Right lung (tissue), 5 donors: ENCODE data around the gene GINS1. TPM values are rescaled to one million over a fixed set of nuclear protein-coding genes. Genes with fewer than 3 reads are reported as not detected.

Experiments
- DNase-seq, 2 donors: peaks; one replicate each; pipeline ENCODE4 v3.0.0-alpha.2; 2013
- polyA plus RNA-seq, 5 donors: library from polyadenylated mRNA; unstranded; fragments of 120-200 nt; gene quantifications; one replicate each; pipeline versions ENCODE4 v1.2.1 to v1.2.3, GENCODE V29; 2013; ENCODE audit warnings: inconsistent platforms in 1 of 5, low replicate concordance in 1 of 5; ENCODE audit not compliant: insufficient read length in 5 of 5, insufficient read depth in 1 of 5

GINS1 gene
- polyA plus RNA-seq, 5 donors: 12.6 to 25.5 (median 16.7) TPM

GRCh38 chr20:25493137-25493536, 85.7 kb downstream of the GINS1 start:
- DNase-seq: no peak

GRCh38 chr20:25493748-25494505, 86.5 kb downstream of the GINS1 start:
- DNase-seq: no peak

GRCh38 chr20:25494506-25495188, 87.2 kb downstream of the GINS1 start:
- DNase-seq: no peak

- DNase-seq: no peak
Measured at GRCh38 chr20:25495189-25495824, 87.8 kb downstream of the GINS1 start.

GRCh38 chr20:25496165-25496967, 88.9 kb downstream of the GINS1 start:
- no peak for DNase-seq

- no peak for DNase-seq
Measured at GRCh38 chr20:25496968-25497401, 89.5 kb downstream of the GINS1 start.

- no peak for DNase-seq
Measured at GRCh38 chr20:25497586-25498279, 90.3 kb downstream of the GINS1 start.

Other genes starting within 250 kb of the GINS1 start
- 10 to 100 TPM; 41.5 to 57.3 (median 43.3) TPM for gene ENTPD6, start 212.0 kb upstream of the GINS1 start, polyA plus RNA-seq
- 10 to 100 TPM; 33.7 to 55.9 (median 39.6) TPM for gene PYGB, start 159.6 kb upstream of the GINS1 start, polyA plus RNA-seq
- 10 to 100 TPM; 39.0 to 51.3 (median 42.7) TPM for gene ABHD12, start 16.8 kb upstream of the GINS1 start, polyA plus RNA-seq
- gene NINL, start 177.9 kb downstream of the GINS1 start, polyA plus RNA-seq: 10 to 100 TPM; 56.0 to 76.8 (median 65.4) TPM
- 1 to 10 TPM; 4.6 to 6.3 (median 4.7) TPM for gene NANP, start 216.3 kb downstream of the GINS1 start, polyA plus RNA-seq